Testis (tissue), 3 donors: ENCODE results near the gene EHBP1L1. TPM values are rescaled to one million over a fixed set of nuclear protein-coding genes. Genes with fewer than 3 reads are reported as not detected.

Source experiments
- DNase-seq: peaks from one replicate; pipeline ENCODE4 v3.0.0-alpha.2; 2019
- H3K27ac ChIP-seq, 2 donors: fragments of 200-600 bp; sonication (generic); one replicate each; pipeline ENCODE4 v1.5.1; 2019
- H3K27me3 ChIP-seq: fragments of 200-600 bp; sonication (generic); one replicate; pipeline ENCODE4 v1.5.1; 2019
- H3K36me3 ChIP-seq: fragments of 200-600 bp; sonication (generic); one replicate; pipeline ENCODE4 v1.5.1; 2017; ENCODE audit warnings: low read depth; ENCODE audit errors: missing control alignments
- H3K4me1 ChIP-seq: fragments of 200-600 bp; sonication (generic); one replicate; pipeline ENCODE4 v1.5.1; 2019
- H3K4me3 ChIP-seq, 2 donors: fragments of 200-600 bp; sonication (generic); one replicate each; pipeline ENCODE4 v1.5.1; 2017 to 2019
- H3K9me3 ChIP-seq: fragments of 200-600 bp; sonication (generic); one replicate; pipeline ENCODE4 v1.5.1; 2017
- POLR2A ChIP-seq: fragments of 450-650 bp; IDR thresholded peaks from one replicate; pipeline ENCODE4 v1.6.1; 2017; ENCODE audit warnings: antibody characterized with exemption, mild to moderate bottlenecking, moderate library complexity
- WGBS, 2 donors: methylation state at CpG; one replicate each; pipeline ENCODE4 v1.1.5; 2018; 5-methylcytosine and 5-hydroxymethylcytosine counted together
- intact Hi-C: fragments of 100-400 bp; cut with DNase I; formaldehyde crosslinking; loops from one replicate; pipeline ENCODE4 v1.15.1; 2023; ENCODE audit warnings: low total_unique reads
- polyA plus RNA-seq: library from polyadenylated mRNA; stranded (reverse); fragments of 350-450 nt; fragmentation: Illumina TruSeq; extraction: RNeasy Lipid Tissue Mini Kit (QIAGEN cat#74804); gene quantifications from one replicate; pipeline ENCODE4 v1.2.3, GENCODE V29; 2014; ENCODE audit warnings: low read depth, low replicate concordance; ENCODE audit not compliant: insufficient read depth
- total RNA-seq, 2 donors: library from RNA; depleted of rRNA; stranded (reverse); fragments of >200 nt; gene quantifications; one replicate each; pipeline ENCODE4 v1.2.3, GENCODE V29; 2016
- TF ChIP-seq, protein P1 (sequence below), 3 experiments: fragments of 450-650 bp in 2 of 3; fragments of 200-600 bp in 1 of 3; sonication (generic) in 1 of 3; IDR thresholded peaks; one replicate each; pipeline ENCODE4 v1.5.1; 2016 to 2019; ENCODE audit warnings: antibody characterized with exemption in 3 of 3, mild to moderate bottlenecking in 2 of 3, moderate library complexity in 1 of 3

The EHBP1L1 gene
- total and polyA plus RNA-seq, 3 donors from 2014 or later = 20.5 to 66.8 (median 51.0) TPM

- WGBS, 2 donors = 79 to 81% methylated on average over 6 of the region's 6 CpGs
Observed at GRCh38 chr11:65596520-65596919, 20.7 kb downstream of the EHBP1L1 start.

GRCh38 chr11:65598258-65598699, 22.4 kb downstream of the EHBP1L1 start:
- H3K4me1 ChIP-seq = peaks cover 4% of the 10 kb centered on the region
- H3K27ac ChIP-seq = no peak overlapping the region
- no peak overlapping the region for H3K4me3 ChIP-seq
- WGBS, 2 donors = 84 to 90% methylated on average over 2 to 16 of the region's 16 CpGs
- intact Hi-C loops = no loop called here
- no peak for TF ChIP-seq POLR2A
- H3K9me3 ChIP-seq = no peaks in the 10 kb centered on the region
- no peaks in the 10 kb centered on the region for H3K36me3 ChIP-seq
- H3K27me3 ChIP-seq = no peaks in the 10 kb centered on the region
- DNase-seq = no peak

More at GRCh38 chr11:65596520-65596919, 20.7 kb downstream of the EHBP1L1 start:
- peaks cover 4% of the 10 kb centered on the region for H3K4me1 ChIP-seq
- H3K27ac ChIP-seq = no peak overlapping the region
- no peaks in the 10 kb centered on the region for H3K27me3 ChIP-seq
- no peaks in the 10 kb centered on the region for H3K36me3 ChIP-seq
- no peak for TF ChIP-seq POLR2A
- TF ChIP-seq, protein P1, sequence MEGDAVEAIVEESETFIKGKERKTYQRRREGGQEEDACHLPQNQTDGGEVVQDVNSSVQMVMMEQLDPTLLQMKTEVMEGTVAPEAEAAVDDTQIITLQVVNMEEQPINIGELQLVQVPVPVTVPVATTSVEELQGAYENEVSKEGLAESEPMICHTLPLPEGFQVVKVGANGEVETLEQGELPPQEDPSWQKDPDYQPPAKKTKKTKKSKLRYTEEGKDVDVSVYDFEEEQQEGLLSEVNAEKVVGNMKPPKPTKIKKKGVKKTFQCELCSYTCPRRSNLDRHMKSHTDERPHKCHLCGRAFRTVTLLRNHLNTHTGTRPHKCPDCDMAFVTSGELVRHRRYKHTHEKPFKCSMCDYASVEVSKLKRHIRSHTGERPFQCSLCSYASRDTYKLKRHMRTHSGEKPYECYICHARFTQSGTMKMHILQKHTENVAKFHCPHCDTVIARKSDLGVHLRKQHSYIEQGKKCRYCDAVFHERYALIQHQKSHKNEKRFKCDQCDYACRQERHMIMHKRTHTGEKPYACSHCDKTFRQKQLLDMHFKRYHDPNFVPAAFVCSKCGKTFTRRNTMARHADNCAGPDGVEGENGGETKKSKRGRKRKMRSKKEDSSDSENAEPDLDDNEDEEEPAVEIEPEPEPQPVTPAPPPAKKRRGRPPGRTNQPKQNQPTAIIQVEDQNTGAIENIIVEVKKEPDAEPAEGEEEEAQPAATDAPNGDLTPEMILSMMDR (IDR thresholded peaks at IDR 0.05) = no peak
- H3K9me3 ChIP-seq = no peaks in the 10 kb centered on the region
- no peak overlapping the region for H3K4me3 ChIP-seq
- no peak for DNase-seq
- intact Hi-C loops = no loop called here

DNA sequence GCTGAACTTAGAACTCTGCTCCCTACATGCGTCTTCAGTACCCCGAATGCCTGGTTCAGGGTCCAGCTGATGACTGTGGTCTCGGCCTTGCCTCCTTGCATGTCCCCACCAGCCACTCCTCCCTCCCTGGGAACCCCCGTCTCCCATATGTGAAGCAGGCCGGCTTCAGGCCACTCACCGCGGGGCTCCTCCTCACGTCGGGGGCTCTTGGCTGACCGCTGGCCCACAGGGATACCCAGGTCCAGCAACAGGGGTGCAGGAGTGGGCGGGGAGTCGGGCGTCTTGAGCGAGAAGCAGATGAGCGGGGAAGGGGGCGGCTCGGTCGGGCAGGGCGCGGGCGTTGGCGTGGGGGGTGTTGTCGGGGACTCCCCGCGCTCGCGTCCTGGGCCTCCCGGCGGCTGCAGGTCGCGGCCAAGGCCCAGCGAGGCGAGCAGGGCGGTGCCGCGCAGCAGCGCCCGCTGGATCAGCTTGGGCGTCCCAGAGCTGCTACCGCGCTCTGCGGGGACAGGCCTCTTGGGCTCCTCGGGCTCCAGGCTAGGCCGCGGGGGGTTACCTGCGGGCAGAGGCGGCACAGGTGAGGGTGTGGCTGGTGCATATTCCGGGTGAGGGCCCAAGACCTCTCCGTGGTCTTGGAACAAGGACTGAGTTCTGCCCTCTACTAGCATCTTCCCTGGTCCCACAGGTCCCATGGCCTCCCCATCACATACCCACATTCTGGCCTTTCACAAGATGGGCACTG, 23.5 kb downstream of the EHBP1L1 start:
- no peak overlapping the region for H3K27ac ChIP-seq
- H3K4me1 ChIP-seq = no peaks in the 10 kb centered on the region
- no peak for TF ChIP-seq POLR2A
- TF ChIP-seq, protein P1 (IDR thresholded peaks at IDR 0.05) = no peak
- H3K4me3 ChIP-seq = no peak overlapping the region
- intact Hi-C loops = no loop called here
- no peaks in the 10 kb centered on the region for H3K9me3 ChIP-seq
- no peaks in the 10 kb centered on the region for H3K27me3 ChIP-seq
- H3K36me3 ChIP-seq = no peaks in the 10 kb centered on the region
- DNase-seq = no peak
- 85 to 87% methylated on average over 16 to 49 of the region's 49 CpGs for WGBS, 2 donors

- intact Hi-C loops = no loop called here
- TF ChIP-seq, protein P1 (IDR thresholded peaks at IDR 0.05) = no peak
- TF ChIP-seq POLR2A = no peak
- H3K4me1 ChIP-seq = no peaks in the 10 kb centered on the region
- H3K9me3 ChIP-seq = no peaks in the 10 kb centered on the region
- DNase-seq = no peak
- no peak overlapping the region for H3K27ac ChIP-seq
- WGBS, 2 donors = 96 to 97% methylated on average over 5 to 6 of the region's 6 CpGs
- no peaks in the 10 kb centered on the region for H3K27me3 ChIP-seq
- no peak overlapping the region for H3K4me3 ChIP-seq
- H3K36me3 ChIP-seq = no peaks in the 10 kb centered on the region
Observed at GRCh38 chr11:65599955-65600246, 24.0 kb downstream of the EHBP1L1 start.

GRCh38 chr11:65604258-65604657, 28.4 kb downstream of the EHBP1L1 start:
- Histone ChIP-seq H3K27ac (no peak overlapping the region), H3K4me3 (no peak overlapping the region), H3K27me3 (no peaks in the 10 kb centered on the region), H3K4me1 (peaks cover 13% of the 10 kb centered on the region), H3K36me3 (no peaks in the 10 kb centered on the region), H3K9me3 (no peaks in the 10 kb centered on the region)
- intact Hi-C loops = no loop called here
- WGBS, 2 donors = 76% methylated on average over 1 of the region's 1 CpG; no CpG with 5 or more reads in 1 of the 2 donors
- no peak for TF ChIP-seq POLR2A
- TF ChIP-seq, protein P1 (IDR thresholded peaks at IDR 0.05) = no peak
- DNase-seq = no peak
